Prostate gland (tissue), 2 donors: ENCODE results near the gene MAPK14. TPM values are rescaled to one million over a fixed set of nuclear protein-coding genes. Genes with fewer than 3 reads are reported as not detected.

Experiments
- DNase-seq: peaks from one replicate; pipeline ENCODE4 v3.0.0-alpha.2; 2019; ENCODE audit warnings: low spot score
- H3K27ac ChIP-seq, 2 donors: fragments of 200-600 bp; sonication (generic); 2 replicates each; pipeline ENCODE4 v1.5.1; 2017 to 2019
- H3K27me3 ChIP-seq: fragments of 200-600 bp; sonication (generic); replicated peaks from 2 replicates; pipeline ENCODE4 v1.5.1; 2019; ENCODE audit not compliant: insufficient read depth
- H3K36me3 ChIP-seq, 2 donors: fragments of 200-600 bp; sonication (generic); 1 replicate in 1 of 2; 2 replicates in 1 of 2; pipeline versions ENCODE4 v1.5.1 to v1.8.1; 2017 to 2019
- H3K4me1 ChIP-seq: fragments of 200-600 bp; sonication (generic); replicated peaks from 2 replicates; pipeline ENCODE4 v1.5.1; 2019
- H3K4me3 ChIP-seq, 2 donors: fragments of 200-600 bp; sonication (generic); 2 replicates each; pipeline ENCODE4 v1.5.1; 2017 to 2019
- H3K9me3 ChIP-seq: fragments of 200-600 bp; sonication (generic); 2 replicates; pipeline ENCODE4 v1.5.1; 2017
- CTCF ChIP-seq, 4 experiments: fragments of 200-600 bp in 2 of 4; fragments of 450-650 bp in 2 of 4; sonication (generic) in 2 of 4; IDR thresholded peaks; 1 replicate in 3 of 4; 2 replicates in 1 of 4; pipeline ENCODE4 v1.5.1; 2016 to 2019; ENCODE audit warnings: antibody characterized with exemption in 4 of 4, mild to moderate bottlenecking in 2 of 4, moderate library complexity in 2 of 4
- POLR2A ChIP-seq: fragments of 450-650 bp; IDR thresholded peaks from one replicate; pipeline ENCODE4 v1.6.1; 2016; ENCODE audit warnings: antibody characterized with exemption, mild to moderate bottlenecking
- POLR2AphosphoS5 ChIP-seq: sonication (generic); formaldehyde crosslinking; IDR thresholded peaks from one replicate; pipeline ENCODE4 v1.6.1; 2017; ENCODE audit warnings: antibody characterized with exemption
- WGBS: methylation state at CpG from one replicate; pipeline ENCODE4 v1.1.5; 2018; 5-methylcytosine and 5-hydroxymethylcytosine counted together
- intact Hi-C: fragments of 100-400 bp; cut with DNase I; formaldehyde crosslinking; loops from one replicate; pipeline ENCODE4 v1.14.2; 2022
- total RNA-seq, 2 donors: library from RNA; depleted of rRNA; stranded (reverse); fragments of >200 nt; gene quantifications; one replicate each; pipeline ENCODE4 v1.1.0, GENCODE V29; 2016

Gene MAPK14
- total RNA-seq, 2 donors from 2014 or later = 36.7 to 43.2 TPM

- intact Hi-C loops = no loop called here
- H3K27me3 ChIP-seq = no peaks in the 10 kb centered on the region
- H3K9me3 ChIP-seq = no peaks in the 10 kb centered on the region
- TF ChIP-seq POLR2AphosphoS5 (no peak), CTCF (IDR thresholded peaks at IDR 0.05) (no peak), POLR2A (no peak)
- DNase-seq = no peak
- H3K27ac ChIP-seq = no peak overlapping the region
- H3K36me3 ChIP-seq = no peaks in the 10 kb centered on the region
- no peak overlapping the region for H3K4me3 ChIP-seq
- H3K4me1 ChIP-seq = no peaks in the 10 kb centered on the region
These were observed 46.0 kb downstream of the MAPK14 start for GRCh38 chr6:36073587-36073986.

- no peaks in the 10 kb centered on the region for H3K27me3 ChIP-seq
- no peak for DNase-seq
- no peak overlapping the region for H3K27ac ChIP-seq
- no peaks in the 10 kb centered on the region for H3K36me3 ChIP-seq
- H3K4me1 ChIP-seq = no peaks in the 10 kb centered on the region
- no peaks in the 10 kb centered on the region for H3K9me3 ChIP-seq
- TF ChIP-seq CTCF (IDR thresholded peaks at IDR 0.05) (peak in 1 of 4 experiments; percentile 4), POLR2A (no peak)
- intact Hi-C loops = no loop called here
- H3K4me3 ChIP-seq = no peak overlapping the region
- WGBS = 38% methylated on average over 3 of the region's 3 CpGs
These were observed 48.0 kb downstream of the MAPK14 start for GRCh38 chr6:36075656-36076055.

- 64% methylated on average over 3 of the region's 3 CpGs for WGBS
- H3K36me3 ChIP-seq = no peaks in the 10 kb centered on the region
- TF ChIP-seq POLR2AphosphoS5 (no peak), POLR2A (no peak), CTCF (IDR thresholded peaks at IDR 0.05) (no peak)
- DNase-seq = no peak
- H3K4me1 ChIP-seq = no peaks in the 10 kb centered on the region
- no peak overlapping the region for H3K27ac ChIP-seq
- no peaks in the 10 kb centered on the region for H3K27me3 ChIP-seq
- H3K9me3 ChIP-seq = no peaks in the 10 kb centered on the region
- no peak overlapping the region for H3K4me3 ChIP-seq
- intact Hi-C loops = no loop called here
These were observed 48.8 kb downstream of the MAPK14 start for GRCh38 chr6:36076178-36077063.

DNA sequence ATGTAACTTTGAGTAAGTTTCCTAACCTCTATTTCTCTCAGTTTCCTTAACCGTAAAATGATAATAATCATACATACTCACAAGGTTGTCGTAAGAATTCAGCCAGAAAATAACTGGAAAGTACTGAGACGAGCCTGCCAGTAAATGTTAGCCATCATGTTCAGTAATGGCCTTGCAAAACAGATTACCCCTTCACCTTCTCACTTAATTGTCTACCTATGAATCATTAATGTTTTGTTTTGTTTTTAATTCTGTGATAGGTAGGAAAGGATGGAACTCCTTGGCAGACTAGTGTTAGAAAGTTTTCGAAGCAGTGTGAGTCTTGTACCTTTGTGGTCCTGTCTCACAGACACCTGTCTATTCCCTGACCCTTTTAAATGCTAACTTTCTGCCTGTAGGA, 50.6 kb downstream of the MAPK14 start:
- Histone ChIP-seq H3K36me3 (peaks cover 0 to 1% of the 10 kb centered on the region in 2 donors), H3K27ac (no peak overlapping the region), H3K4me1 (no peaks in the 10 kb centered on the region), H3K4me3 (no peak overlapping the region), H3K27me3 (no peaks in the 10 kb centered on the region), H3K9me3 (no peaks in the 10 kb centered on the region)
- DNase-seq = no peak
- no peak for TF ChIP-seq POLR2AphosphoS5
- TF ChIP-seq POLR2A = no peak
- TF ChIP-seq CTCF (IDR thresholded peaks at IDR 0.05) = no peak
- intact Hi-C loops = no loop called here
- 57% methylated on average over 4 of the region's 4 CpGs for WGBS

DNA sequence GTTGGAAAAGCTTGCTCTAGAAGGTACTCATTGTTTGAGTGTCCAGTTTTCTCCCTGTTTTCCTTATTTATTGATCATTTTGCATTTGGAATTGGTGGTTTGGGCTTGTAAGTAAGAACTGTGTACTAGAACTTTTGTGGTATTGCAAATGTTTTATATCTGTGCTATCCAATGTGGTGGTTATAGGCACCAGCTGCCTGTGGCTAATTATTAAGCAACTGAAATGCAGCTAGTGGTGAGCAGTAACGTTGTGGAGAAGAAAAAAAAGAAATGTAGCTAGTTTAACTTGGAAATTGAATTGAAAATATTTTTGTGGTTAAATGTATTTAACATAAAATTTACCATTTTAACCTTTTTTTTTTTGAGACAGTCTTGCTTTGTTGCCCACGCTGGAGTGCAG, 52.0 kb downstream of the MAPK14 start:
- no peak overlapping the region for H3K27ac ChIP-seq
- no peak overlapping the region for H3K4me3 ChIP-seq
- TF ChIP-seq POLR2AphosphoS5 (no peak), CTCF (IDR thresholded peaks at IDR 0.05) (no peak), POLR2A (no peak)
- 83% methylated on average over 2 of the region's 2 CpGs for WGBS
- H3K36me3 ChIP-seq = peaks cover 0 to 4% of the 10 kb centered on the region in 2 donors
- DNase-seq = no peak
- no peaks in the 10 kb centered on the region for H3K4me1 ChIP-seq
- no peaks in the 10 kb centered on the region for H3K9me3 ChIP-seq
- H3K27me3 ChIP-seq = no peaks in the 10 kb centered on the region
- intact Hi-C loops = no loop called here
